Spleen (tissue), 11 donors: Measurements from ENCODE around the gene IMMP2L. TPM values are rescaled to one million over a fixed set of nuclear protein-coding genes. Genes with fewer than 3 reads are reported as not detected.

Experiments
- DNase-seq: peaks from one replicate; pipeline ENCODE4 v3.0.0-alpha.2; 2020
- H3K27ac ChIP-seq, 8 donors: fragments of 200-600 bp; sonication (generic) in 7 of 8; 1 replicate in 4 of 8; 2 replicates in 4 of 8; pipeline versions ENCODE4 v1.5.0 to v1.8.0; 2016 to 2021; ENCODE audit warnings: inconsistent platforms in 4 of 8, mild to moderate bottlenecking in 4 of 8, moderate library complexity in 1 of 8
- H3K27me3 ChIP-seq, 7 donors: fragments of 200-600 bp; sonication (generic) in 6 of 7; replicated peaks in 1 of 7; 1 replicate in 4 of 7; 2 replicates in 3 of 7; pipeline versions ENCODE4 v1.5.0 to v1.8.0; 2016 to 2021; ENCODE audit warnings: inconsistent platforms in 3 of 7, mild to moderate bottlenecking in 1 of 7
- H3K36me3 ChIP-seq, 6 donors: fragments of 200-600 bp; sonication (generic) in 5 of 6; 1 replicate in 4 of 6; 2 replicates in 2 of 6; pipeline versions ENCODE4 v1.5.0 to v1.8.0; 2016 to 2021; ENCODE audit warnings: inconsistent platforms in 2 of 6
- H3K4me1 ChIP-seq, 6 donors: fragments of 200-600 bp; sonication (generic) in 5 of 6; 1 replicate in 3 of 6; 2 replicates in 3 of 6; pipeline versions ENCODE4 v1.5.0 to v1.8.0; 2016 to 2021; ENCODE audit warnings: inconsistent platforms in 3 of 6
- H3K4me3 ChIP-seq, 8 donors: fragments of 200-600 bp; sonication (generic) in 7 of 8; 1 replicate in 4 of 8; 2 replicates in 4 of 8; pipeline versions ENCODE4 v1.5.0 to v1.8.0; 2016 to 2021; ENCODE audit warnings: inconsistent platforms in 4 of 8, mild to moderate bottlenecking in 4 of 8, moderate library complexity in 2 of 8
- H3K9me3 ChIP-seq, 8 donors: fragments of 200-600 bp; sonication (generic) in 7 of 8; 1 replicate in 4 of 8; 2 replicates in 4 of 8; pipeline versions ENCODE4 v1.5.0 to v1.8.0; 2016 to 2021; ENCODE audit warnings: inconsistent platforms in 4 of 8
- CTCF ChIP-seq, 11 experiments: fragments of 200-600 bp in 7 of 11; fragments of 450-650 bp in 4 of 11; sonication (generic) in 4 of 11; IDR thresholded peaks in 8 of 11; conservative IDR thresholded peaks in 3 of 11; 1 replicate in 7 of 11; 2 replicates in 4 of 11; pipeline versions ENCODE4 v1.4.0 to v1.8.0; 2016 to 2021; ENCODE audit warnings: antibody characterized with exemption in 11 of 11, inconsistent platforms in 4 of 11, mild to moderate bottlenecking in 1 of 11
- POLR2A ChIP-seq, 3 donors: fragments of 450-650 bp; IDR thresholded peaks; one replicate each; pipeline ENCODE4 v1.5.1; 2017; ENCODE audit warnings: antibody characterized with exemption in 3 of 3, mild to moderate bottlenecking in 1 of 3
- POLR2AphosphoS5 ChIP-seq, 3 donors: sonication (generic); formaldehyde crosslinking; IDR thresholded peaks; one replicate each; pipeline ENCODE4 v1.5.1; 2017; ENCODE audit warnings: antibody characterized with exemption in 3 of 3
- WGBS, 5 donors: extraction: QIAGEN DNeasy Blood & Tissue Kit in 3 of 5; methylation state at CpG; one replicate each; pipeline versions ENCODE4 v1.1.5 to v1.1.7; 2013 to 2018; 5-methylcytosine and 5-hydroxymethylcytosine counted together
- intact Hi-C: fragments of 100-400 bp; cut with DNase I; formaldehyde crosslinking; loops from one replicate; pipeline ENCODE4 v1.15.0; 2023; ENCODE audit warnings: low total_unique reads
- polyA plus RNA-seq, 3 donors: library from polyadenylated mRNA; stranded (reverse); fragments of 200-250 nt; gene quantifications; one replicate each; pipeline ENCODE4 v1.2.1, GENCODE V29; 2013
- total RNA-seq, 7 donors: library from RNA; depleted of rRNA in 3 of 7; stranded (reverse); fragments of >200 nt in 3 of 7; fragmentation: NEBNext Ultra II Directional in 4 of 7; extraction: Animal tissue kit (Norgen Biotek cat#: 25700) in 4 of 7; gene quantifications; one replicate each; pipeline versions ENCODE4 v1.1.0 to v1.2.1, GENCODE V29; 2016 to 2021
- donor health status: healthy with polysubstance abuse.
- donor health status: DM: no; HTN: no; CAD: no; lungs with moderate emphysema.
- donor health status: DM: no; HTN: no; CAD: no.
- donor health status: Bipolar disorder and iron deficiency.
- donor health status: healthy.
- donor health status: DM: no; HTN: no; CAD: no.
- donor health status: DM: yes; HTN: yes; CAD: no.

IMMP2L gene
- total and polyA plus RNA-seq, 10 donors: 6.5 to 32.7 (median 9.8) TPM

GRCh38 chr7:111215550-111215949, 346.7 kb downstream of the IMMP2L start:
- no peak for DNase-seq
- Histone ChIP-seq H3K9me3 (no peaks in the 10 kb centered on the region), H3K4me3 (no peak overlapping the region), H3K27me3 (no peaks in the 10 kb centered on the region), H3K4me1 (no peaks in the 10 kb centered on the region), H3K36me3 (peaks cover 0 to 10% (median 0%) of the 10 kb centered on the region in 6 donors), H3K27ac (no peak overlapping the region)
- intact Hi-C loops: no loop called here
- TF ChIP-seq POLR2AphosphoS5 (IDR thresholded peaks at IDR 0.05) (no peak), POLR2A (IDR thresholded peaks at IDR 0.05) (no peak), CTCF (IDR thresholded peaks at IDR 0.05 in 8 of 11, conservative IDR thresholded peaks at IDR 0.05 in 3 of 11) (no peak)

- no peaks in the 10 kb centered on the region for H3K27me3 ChIP-seq
- no peak for DNase-seq
- no peak overlapping the region for H3K27ac ChIP-seq
- H3K9me3 ChIP-seq: no peaks in the 10 kb centered on the region
- no peaks in the 10 kb centered on the region for H3K4me1 ChIP-seq
- no peak overlapping the region for H3K4me3 ChIP-seq
- TF ChIP-seq POLR2AphosphoS5 (IDR thresholded peaks at IDR 0.05) (no peak), POLR2A (IDR thresholded peaks at IDR 0.05) (no peak), CTCF (IDR thresholded peaks at IDR 0.05 in 8 of 11, conservative IDR thresholded peaks at IDR 0.05 in 3 of 11) (no peak)
- 93 to 97% (median 95%) methylated on average over 7 to 11 of the region's 11 CpGs for WGBS, 5 donors
- intact Hi-C loops: no loop called here
- H3K36me3 ChIP-seq: peaks cover 0 to 10% (median 0%) of the 10 kb centered on the region in 6 donors
Observed at GRCh38 chr7:111212857-111213523, 349.3 kb downstream of the IMMP2L start.

- WGBS, 5 donors: 70 to 78% (median 76%) methylated on average over 3 of the region's 3 CpGs
- intact Hi-C loops: no loop called here
- TF ChIP-seq POLR2A (IDR thresholded peaks at IDR 0.05): no peak
- no peak for TF ChIP-seq CTCF (IDR thresholded peaks at IDR 0.05 in 8 of 11, conservative IDR thresholded peaks at IDR 0.05 in 3 of 11)
- TF ChIP-seq POLR2AphosphoS5 (IDR thresholded peaks at IDR 0.05): no peak
- Histone ChIP-seq H3K9me3 (no peaks in the 10 kb centered on the region), H3K4me1 (no peaks in the 10 kb centered on the region), H3K4me3 (no peak overlapping the region), H3K36me3 (peaks cover 0 to 10% (median 0%) of the 10 kb centered on the region in 6 donors), H3K27me3 (no peaks in the 10 kb centered on the region), H3K27ac (no peak overlapping the region)
- no peak for DNase-seq
Observed at GRCh38 chr7:111210996-111211395, 351.3 kb downstream of the IMMP2L start.

- no peak for DNase-seq
- intact Hi-C loops: no loop called here
- no peak overlapping the region for H3K4me3 ChIP-seq
- H3K36me3 ChIP-seq: peaks cover 0 to 10% (median 0%) of the 10 kb centered on the region in 6 donors
- no peaks in the 10 kb centered on the region for H3K9me3 ChIP-seq
- TF ChIP-seq CTCF (IDR thresholded peaks at IDR 0.05 in 8 of 11, conservative IDR thresholded peaks at IDR 0.05 in 3 of 11): no peak
- TF ChIP-seq POLR2A (IDR thresholded peaks at IDR 0.05): no peak
- no peak for TF ChIP-seq POLR2AphosphoS5 (IDR thresholded peaks at IDR 0.05)
- H3K27ac ChIP-seq: no peak overlapping the region
- H3K27me3 ChIP-seq: no peaks in the 10 kb centered on the region
- no peaks in the 10 kb centered on the region for H3K4me1 ChIP-seq
- 89 to 100% (median 93%) methylated on average over 1 of the region's 1 CpG for WGBS, 5 donors
Observed at GRCh38 chr7:111210043-111210442, 352.2 kb downstream of the IMMP2L start.
